Lower leg skin (tissue), 3 donors: ENCODE results near the gene LHFPL3.

Experiments used
- POLR2A ChIP-seq, 2 donors: fragments of 450-650 bp; IDR thresholded peaks; one replicate each; pipeline ENCODE4 v1.6.1; 2016 to 2017; ENCODE audit warnings: antibody characterized with exemption in 2 of 2, mild to moderate bottlenecking in 1 of 2, moderate library complexity in 1 of 2
- TF ChIP-seq, protein P1 (sequence below), 3 donors: fragments of 450-650 bp; IDR thresholded peaks; one replicate each; pipeline ENCODE4 v1.5.1; 2016; ENCODE audit warnings: antibody characterized with exemption in 3 of 3, mild to moderate bottlenecking in 3 of 3, moderate library complexity in 2 of 3

GRCh38 chr7:104795086-104795485 is 466.7 kb downstream of the LHFPL3 start:
- TF ChIP-seq, protein P1, sequence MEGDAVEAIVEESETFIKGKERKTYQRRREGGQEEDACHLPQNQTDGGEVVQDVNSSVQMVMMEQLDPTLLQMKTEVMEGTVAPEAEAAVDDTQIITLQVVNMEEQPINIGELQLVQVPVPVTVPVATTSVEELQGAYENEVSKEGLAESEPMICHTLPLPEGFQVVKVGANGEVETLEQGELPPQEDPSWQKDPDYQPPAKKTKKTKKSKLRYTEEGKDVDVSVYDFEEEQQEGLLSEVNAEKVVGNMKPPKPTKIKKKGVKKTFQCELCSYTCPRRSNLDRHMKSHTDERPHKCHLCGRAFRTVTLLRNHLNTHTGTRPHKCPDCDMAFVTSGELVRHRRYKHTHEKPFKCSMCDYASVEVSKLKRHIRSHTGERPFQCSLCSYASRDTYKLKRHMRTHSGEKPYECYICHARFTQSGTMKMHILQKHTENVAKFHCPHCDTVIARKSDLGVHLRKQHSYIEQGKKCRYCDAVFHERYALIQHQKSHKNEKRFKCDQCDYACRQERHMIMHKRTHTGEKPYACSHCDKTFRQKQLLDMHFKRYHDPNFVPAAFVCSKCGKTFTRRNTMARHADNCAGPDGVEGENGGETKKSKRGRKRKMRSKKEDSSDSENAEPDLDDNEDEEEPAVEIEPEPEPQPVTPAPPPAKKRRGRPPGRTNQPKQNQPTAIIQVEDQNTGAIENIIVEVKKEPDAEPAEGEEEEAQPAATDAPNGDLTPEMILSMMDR (IDR thresholded peaks at IDR 0.05) = no peak
- no peak for TF ChIP-seq POLR2A (IDR thresholded peaks at IDR 0.05)
